ENCODE measurements around the gene TCAF1. TPM values are rescaled to one million over a fixed set of nuclear protein-coding genes. Genes with fewer than 3 reads are reported as not detected.

Gene TCAF1
- total and polyA plus RNA-seq, 2 of the 4 experiments (the other 2 are of a cell fraction), result 39.3 to 91.8 TPM

DNA sequence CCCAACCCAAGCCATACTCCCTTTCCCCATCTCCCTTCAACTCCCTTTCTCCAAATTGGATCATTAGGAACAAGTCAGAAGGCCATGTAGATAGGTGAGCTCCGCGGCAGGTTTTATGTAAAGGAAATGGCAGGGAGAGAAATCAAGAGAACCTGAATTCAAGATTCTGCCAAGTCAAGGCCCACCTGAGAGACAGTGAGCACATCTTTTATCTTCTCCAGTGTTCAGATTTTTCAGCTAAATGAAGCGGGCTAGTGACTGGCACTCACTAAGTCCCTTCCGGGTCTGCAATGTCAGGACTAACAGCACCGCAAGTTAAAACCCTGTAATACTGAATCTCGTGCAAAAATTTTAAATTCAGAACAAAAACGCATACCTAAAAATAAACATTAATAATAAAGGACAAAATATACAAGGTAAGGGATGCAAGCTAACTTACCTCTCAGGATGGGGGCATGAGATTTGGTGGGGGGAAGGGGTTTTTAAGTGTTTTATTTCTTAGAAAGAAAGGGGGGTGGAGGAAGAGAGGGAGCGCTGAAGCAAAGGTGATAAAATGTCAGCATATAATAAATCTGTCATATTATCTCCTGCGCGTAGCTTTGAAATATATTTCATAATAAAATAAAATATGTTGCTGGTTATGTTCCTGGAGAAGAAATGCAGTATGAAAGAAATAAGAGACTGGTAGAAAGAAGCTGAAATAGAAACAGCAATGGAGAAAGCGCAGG is 17.6 kb downstream of the TCAF1 start:
- Histone ChIP-seq H3K4ac (ENCODE audit: low read depth, low read length) (peak overlapping the region; percentile 83; the same call in 1 of the 2 replicates), H3K4me2 (ENCODE audit: low read depth, low read length) (peak overlapping the region; percentile 91), H3K27ac (ENCODE audit: insufficient read depth, low read length) (peak overlapping the region; percentile 76), H3K4me3 (ENCODE audit: insufficient read depth, low read depth, low read length) (peak overlapping the region; percentile 98), H3K36me3 (ENCODE audit: control insufficient read depth, insufficient read depth, low read length) (peaks cover under 1% of the 10 kb centered on the region; the same call in 1 of the 2 replicates), H3K9ac (ENCODE audit: low read depth, low read length) (peak overlapping the region; percentile 72), H4K20me1 (ENCODE audit: insufficient read depth, low read length) (no peaks in the 10 kb centered on the region; the same call in 1 of the 2 replicates), H4K91ac (ENCODE audit: insufficient read depth, low read depth, low read length) (no peak overlapping the region), H3K4me1 (ENCODE audit: control insufficient read depth, insufficient read depth, low read length) (peaks cover 9% of the 10 kb centered on the region), H3K23ac (ENCODE audit: low read depth, low read length) (peak overlapping the region; percentile 75), H3K56ac (ENCODE audit: extremely low read depth, insufficient read depth, low read length) (peak overlapping the region; percentile 50; the same call in 1 of the 2 replicates), H2BK15ac (ENCODE audit: low read depth, low read length) (no peak overlapping the region), H4K5ac (ENCODE audit: low read depth, low read length) (no peak overlapping the region), H3K18ac (ENCODE audit: low read depth, low read length) (no peak overlapping the region), H2BK120ac (ENCODE audit: low read depth, low read length) (no peak overlapping the region), H2AK5ac (ENCODE audit: low read depth, low read length) (peak overlapping the region; percentile 27; the same call in 1 of the 2 replicates), H2AFZ (replicated peaks; ENCODE audit: low read length, poor library complexity) (no peak overlapping the region), H3K9me3 (ENCODE audit: control insufficient read depth, insufficient read depth, low read length) (no peaks in the 10 kb centered on the region), H3K9me1 (ENCODE audit: insufficient read depth, low read length) (peaks cover 2% of the 10 kb centered on the region; the same call in 1 of the 2 replicates), H2AK9ac (replicated peaks; ENCODE audit: low read depth, low read length, poor library complexity) (peak overlapping the region; percentile 94), H2BK20ac (ENCODE audit: low read depth, low read length) (no peak overlapping the region), H3K79me1 (ENCODE audit: low read depth in 1 of 2, low read length in 2 of 2) (peaks cover 27 to 54% of the 10 kb centered on the region in 2 experiments), H4K8ac (ENCODE audit: low read depth in 2 of 2, low read length in 2 of 2) (peak overlapping the region in 1 of 2 experiments; percentile 38; a peak in 1 of 4 replicates), H3K14ac (replicated peaks; ENCODE audit: low read depth, low read length) (peak overlapping the region; percentile 22; the same call in 1 of the 2 replicates), H3K27me3 (ENCODE audit: control insufficient read depth, insufficient read depth, low read length) (no peaks in the 10 kb centered on the region), H2BK5ac (ENCODE audit: low read depth, low read length, poor library complexity, severe bottlenecking) (no peak overlapping the region)
- in situ Hi-C loops (cut with MboI; ENCODE audit: low sequenced_read_pairs), result loop anchor here (25.0 kb wide), 1 partner anchor 1322 kb away; no protein-coding TSS in a partner anchor
- DNase-seq (no peak), ATAC-seq (ENCODE audit: low read depth) (no peak)
- WGBS, 2 experiments (ENCODE audit: extremely low coverage in 2 of 2, insufficient read length in 1 of 2), result no CpG with 5 or more reads among the region's 11 CpGs
- dilution Hi-C loops (cut with HindIII; ENCODE audit: low sequenced_read_pairs, unreplicated experiment), result no loop called here
- TF ChIP-seq RAD21 (IDR thresholded peaks at IDR 0.05; ENCODE audit: low read length) (no peak), MAZ (IDR thresholded peaks at IDR 0.05; ENCODE audit: borderline replicate concordance, low read depth, low read length) (no peak), MXI1 (IDR thresholded peaks at IDR 0.05; ENCODE audit: borderline replicate concordance, low read depth, low read length) (no peak), ELK1 (IDR thresholded peaks at IDR 0.05; ENCODE audit: borderline replicate concordance, low read depth, low read length) (no peak), NFE2L2 (IDR thresholded peaks at IDR 0.05; ENCODE audit: low read depth, low read length) (no peak), RCOR1 (IDR thresholded peaks at IDR 0.05; ENCODE audit: insufficient replicate concordance, low read length) (no peak)
- TF ChIP-seq, protein P1, sequence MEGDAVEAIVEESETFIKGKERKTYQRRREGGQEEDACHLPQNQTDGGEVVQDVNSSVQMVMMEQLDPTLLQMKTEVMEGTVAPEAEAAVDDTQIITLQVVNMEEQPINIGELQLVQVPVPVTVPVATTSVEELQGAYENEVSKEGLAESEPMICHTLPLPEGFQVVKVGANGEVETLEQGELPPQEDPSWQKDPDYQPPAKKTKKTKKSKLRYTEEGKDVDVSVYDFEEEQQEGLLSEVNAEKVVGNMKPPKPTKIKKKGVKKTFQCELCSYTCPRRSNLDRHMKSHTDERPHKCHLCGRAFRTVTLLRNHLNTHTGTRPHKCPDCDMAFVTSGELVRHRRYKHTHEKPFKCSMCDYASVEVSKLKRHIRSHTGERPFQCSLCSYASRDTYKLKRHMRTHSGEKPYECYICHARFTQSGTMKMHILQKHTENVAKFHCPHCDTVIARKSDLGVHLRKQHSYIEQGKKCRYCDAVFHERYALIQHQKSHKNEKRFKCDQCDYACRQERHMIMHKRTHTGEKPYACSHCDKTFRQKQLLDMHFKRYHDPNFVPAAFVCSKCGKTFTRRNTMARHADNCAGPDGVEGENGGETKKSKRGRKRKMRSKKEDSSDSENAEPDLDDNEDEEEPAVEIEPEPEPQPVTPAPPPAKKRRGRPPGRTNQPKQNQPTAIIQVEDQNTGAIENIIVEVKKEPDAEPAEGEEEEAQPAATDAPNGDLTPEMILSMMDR (conservative IDR thresholded peaks at IDR 0.05; ENCODE audit: low read depth, low read length), result no peak
- BruUV-seq (replicated peaks), result no TSS peak
- intact Hi-C loops (cut with micrococcal nuclease), result loop anchor here (10.0 kb wide), 1 partner anchor 130 kb away; no protein-coding TSS in a partner anchor
- ChIA-PET POLR2A (ENCODE audit: unreplicated experiment) (interaction anchor here (0.8 to 1.1 kb wide), 2 partner anchors 16 to 18 kb away, joined by 3 to 6 read pairs; partner anchors contain the start of gene TCAF1), CTCF (interaction anchor here (1.0 to 2.4 kb wide), 2 partner anchors 8 to 128 kb away, joined by 3 to 6 read pairs; no protein-coding TSS in a partner anchor)
